Umbilical cord (tissue), 2 donors: ENCODE measurements around the gene CDX2. TPM values are rescaled to one million over a fixed set of nuclear protein-coding genes. Genes with fewer than 3 reads are reported as not detected.

Source experiments
- DNase-seq: peaks from one replicate; pipeline ENCODE4 v3.0.0-alpha.2; 2015; ENCODE audit warnings: low spot score
- total RNA-seq: library from RNA; depleted of rRNA; stranded (reverse); fragments of >200 nt; gene quantifications from one replicate; pipeline ENCODE4 v1.2.3, GENCODE V29; 2014; ENCODE audit warnings: low replicate concordance; ENCODE audit not compliant: insufficient read depth

Gene CDX2
- total RNA-seq, 1 donor from 2014 or later, result 0.24 TPM

- no peak for DNase-seq
These were observed 9.3 kb upstream of the CDX2 start for GRCh38 chr13:27978301-27978968.

- no peak for DNase-seq
These were observed 8.6 kb upstream of the CDX2 start for GRCh38 chr13:27977476-27978300.

- no peak for DNase-seq
These were observed 7.4 kb upstream of the CDX2 start for GRCh38 chr13:27976362-27977091.

GRCh38 chr13:27975564-27976361 is 6.6 kb upstream of the CDX2 start:
- no peak for DNase-seq

- no peak for DNase-seq
These were observed 5.0 kb upstream of the CDX2 start for GRCh38 chr13:27973961-27974662.

- DNase-seq, result no peak
These were observed 4.2 kb upstream of the CDX2 start for GRCh38 chr13:27973291-27973690.

GRCh38 chr13:27972478-27972820 is 3.3 kb upstream of the CDX2 start:
- no peak for DNase-seq

GRCh38 chr13:27971776-27972477 is 2.8 kb upstream of the CDX2 start:
- DNase-seq, result no peak

GRCh38 chr13:27971236-27971645 is 2.1 kb upstream of the CDX2 start:
- DNase-seq, result no peak

- DNase-seq, result no peak
These were observed 1.5 kb upstream of the CDX2 start for GRCh38 chr13:27970382-27971235.

- DNase-seq, result no peak
These were observed 733 bp upstream of the CDX2 start for GRCh38 chr13:27969866-27970229.

- no peak for DNase-seq
These were observed 616 bp downstream of the CDX2 start for GRCh38 chr13:27968316-27969081.

GRCh38 chr13:27967736-27968315 is 1.3 kb downstream of the CDX2 start:
- no peak for DNase-seq

- DNase-seq, result no peak
These were observed 1.8 kb downstream of the CDX2 start for GRCh38 chr13:27967203-27967735.

GRCh38 chr13:27966641-27967202 is 2.4 kb downstream of the CDX2 start:
- no peak for DNase-seq

- no peak for DNase-seq
These were observed 3.1 kb downstream of the CDX2 start for GRCh38 chr13:27965740-27966640.

GRCh38 chr13:27965343-27965739 is 3.8 kb downstream of the CDX2 start:
- no peak for DNase-seq
